OCI-LY7 (cell line): ENCODE results near the gene SULT1A2.

Source experiments
- CTCF ChIP-seq: fragments of 200-600 bp; sonication (generic); conservative IDR thresholded peaks from 2 replicates; pipeline ENCODE4 v1.5.1; 2014; ENCODE audit warnings: mild to moderate bottlenecking, antibody characterized with exemption, low read length, moderate library complexity, mixed read lengths
- EZH2phosphoT487 ChIP-seq: fragments of 200-600 bp; sonication (generic); IDR thresholded peaks from 2 replicates; pipeline ENCODE4 v1.6.1; 2018; ENCODE audit warnings: low read depth, borderline replicate concordance, mild to moderate bottlenecking, mixed run types, antibody characterized with exemption, low read length, moderate library complexity, mixed read lengths

- TF ChIP-seq EZH2phosphoT487 = no peak
- no peak for TF ChIP-seq CTCF
Measured at GRCh38 chr16:28616636-28617035, 19.8 kb upstream of the SULT1A2 start.
